HepG2 (cell line): ENCODE measurements around the gene SEPHS2. TPM values are rescaled to one million over a fixed set of nuclear protein-coding genes. Genes with fewer than 3 reads are reported as not detected.

Experiments used
- ELF4 ChIP-seq: sonication (generic); formaldehyde crosslinking; IDR thresholded peaks from 2 replicates; pipeline ENCODE4 v1.5.0; 2020; ENCODE audit warnings: missing genetic modification reagents, mild to moderate bottlenecking, moderate library complexity, borderline replicate concordance
- GLMP ChIP-seq: sonication (generic); formaldehyde crosslinking; IDR thresholded peaks from 2 replicates; pipeline ENCODE4 v1.9.0; 2021; ENCODE audit warnings: missing genetic modification reagents, mild to moderate bottlenecking, borderline replicate concordance
- KDM4B ChIP-seq: sonication (generic); formaldehyde crosslinking; IDR thresholded peaks from 2 replicates; pipeline ENCODE4 v1.4.0; 2020; ENCODE audit warnings: missing genetic modification reagents
- MAFF ChIP-seq: IDR thresholded peaks from 2 replicates; pipeline ENCODE4 v1.6.1; 2011; ENCODE audit warnings: low read depth, low read length, improper control_type of control experiment
- PATZ1 ChIP-seq: sonication (generic); formaldehyde crosslinking; IDR thresholded peaks from 2 replicates; pipeline ENCODE4 v1.4.0; 2020; ENCODE audit warnings: missing genetic modification reagents
- RBFOX2 ChIP-seq: fragments of 200-400 bp; formaldehyde crosslinking; IDR thresholded peaks from 2 replicates; pipeline ENCODE4 v1.6.1; 2017; ENCODE audit warnings: low read depth, mild to moderate bottlenecking, low read length
- RXRB ChIP-seq: IDR thresholded peaks from 2 replicates; pipeline ENCODE4 v1.6.1; 2016; ENCODE audit warnings: borderline replicate concordance, missing genetic modification reagents, missing compliant biosample characterization
- SUZ12 ChIP-seq: fragments of 150-350 bp; IDR thresholded peaks from 2 replicates; pipeline ENCODE4 v1.6.1; 2014; ENCODE audit warnings: low read depth, low read length
- XRCC5 ChIP-seq: fragments of 200-400 bp; formaldehyde crosslinking; optimal IDR thresholded peaks from 2 replicates; pipeline ENCODE3; 2017; ENCODE audit warnings: mild to moderate bottlenecking, low read length
- ZBTB1 ChIP-seq: sonication (generic); formaldehyde crosslinking; IDR thresholded peaks from 2 replicates; pipeline ENCODE4 v1.4.0; 2020; ENCODE audit warnings: missing genetic modification reagents, borderline replicate concordance
- ZFP41 ChIP-seq: sonication (generic); formaldehyde crosslinking; IDR thresholded peaks from 2 replicates; pipeline ENCODE4 v1.4.0; 2020; ENCODE audit warnings: mild to moderate bottlenecking, missing genetic modification reagents, borderline replicate concordance
- ZHX2 ChIP-seq, 2 experiments: sonication (generic) in 1 of 2; formaldehyde crosslinking in 1 of 2; IDR thresholded peaks; 2 replicates each; pipeline versions ENCODE4 v1.6.1 to v1.9.0; 2014 to 2022; ENCODE audit warnings: antibody characterized with exemption in 1 of 2, borderline replicate concordance in 1 of 2, inconsistent platforms in 1 of 2, low read depth in 1 of 2, missing genetic modification reagents in 1 of 2
- ZNF275 ChIP-seq: sonication (generic); formaldehyde crosslinking; IDR thresholded peaks from 2 replicates; pipeline ENCODE4 v1.8.0; 2022; ENCODE audit warnings: missing genetic modification reagents, mild to moderate bottlenecking, inconsistent platforms, borderline replicate concordance
- ZNF577 ChIP-seq: sonication (generic); formaldehyde crosslinking; IDR thresholded peaks from 2 replicates; pipeline ENCODE4 v1.4.0; 2020; ENCODE audit warnings: mild to moderate bottlenecking, low read depth, missing genetic modification reagents, borderline replicate concordance
- polyA plus RNA-seq, 8 experiments: library from polyadenylated mRNA; depleted of rRNA in 3 of 8; stranded (reverse) in 7 of 8; unstranded in 1 of 8; fragments of >200 nt; fragmentation: Illumina TruSeq in 4 of 8; extraction: Trizol in 4 of 8; gene quantifications; 2 replicates each; pipeline versions ENCODE4 v1.2.1 to v1.2.3, GENCODE V29; 2011 to 2016; ENCODE audit warnings: low read depth in 4 of 8, missing spikeins in 1 of 8, mixed read lengths in 1 of 8; ENCODE audit not compliant: insufficient read depth in 1 of 8
- total RNA-seq, 5 experiments: library from RNA; depleted of rRNA; stranded (reverse); fragments of >200 nt; fragmentation: Illumina TruSeq; extraction: Trizol; gene quantifications; 2 replicates each; pipeline ENCODE4 v1.2.3, GENCODE V29; 2016; ENCODE audit warnings: low read depth in 1 of 5

The SEPHS2 gene
- total and polyA plus RNA-seq, 2 of the 13 experiments (the other 11 are each of a cell fraction or from before 2014, with no cell fraction given) = 20.7 to 127 TPM

GRCh38 chr16:30488764-30489605 lies 43.3 kb upstream of the SEPHS2 start (continued):
- TF ChIP-seq RXRB (CRISPR knock-in tag) (peak; percentile 79; the same call in 1 of the 2 replicates), ZBTB1 (CRISPR knock-in tag) (no peak), ZFP41 (CRISPR knock-in tag) (no peak), PATZ1 (CRISPR knock-in tag) (peak; percentile 48; the same call in 1 of the 2 replicates), ZHX2 (IDR thresholded peaks at IDR 0.05; ENCODE audit: low read depth) (no peak), ZHX2 (CRISPR knock-in tag; IDR thresholded peaks at IDR 0.05; ENCODE audit: borderline replicate concordance) (no peak), ZNF275 (CRISPR knock-in tag) (no peak), KDM4B (CRISPR knock-in tag) (no peak), SUZ12 (no peak), ELF4 (CRISPR knock-in tag) (peak; percentile 55; the same call in 1 of the 2 replicates), RBFOX2 (no peak), XRCC5 (no peak), ZNF577 (CRISPR knock-in tag) (no peak), MAFF (peak; percentile 69; the same call in 1 of the 2 replicates), GLMP (CRISPR knock-in tag) (no peak)
